HEK293T (cell line): ENCODE results near the gene RGS16.

Experiments used
- ARNT ChIP-seq: fragments of 450-650 bp; IDR thresholded peaks from 2 replicates; pipeline ENCODE4 v1.6.1; 2017; ENCODE audit warnings: mild to moderate bottlenecking
- BHLHE40 ChIP-seq: fragments of 450-650 bp; IDR thresholded peaks from 2 replicates; pipeline ENCODE4 v1.6.1; 2016; ENCODE audit warnings: mild to moderate bottlenecking, moderate library complexity, borderline replicate concordance
- ELF4 ChIP-seq: fragments of 450-650 bp; IDR thresholded peaks from 2 replicates; pipeline ENCODE4 v1.6.1; 2017; ENCODE audit warnings: antibody characterized with exemption
- FOXK2 ChIP-seq: fragments of 450-650 bp; IDR thresholded peaks from 2 replicates; pipeline ENCODE4 v1.6.1; 2016; ENCODE audit warnings: mild to moderate bottlenecking
- FOXM1 ChIP-seq: fragments of 450-650 bp; IDR thresholded peaks from 2 replicates; pipeline ENCODE4 v1.6.1; 2017; ENCODE audit warnings: mild to moderate bottlenecking, borderline replicate concordance
- SUZ12 ChIP-seq: fragments of 450-650 bp; IDR thresholded peaks from 2 replicates; pipeline ENCODE4 v1.6.1; 2016; ENCODE audit warnings: mild to moderate bottlenecking
- ZNF384 ChIP-seq: fragments of 450-650 bp; IDR thresholded peaks from 2 replicates; pipeline ENCODE4 v1.6.1; 2016

GRCh38 chr1:182568647-182569284 is 35.4 kb downstream of the RGS16 start:
- TF ChIP-seq SUZ12 = no peak
- TF ChIP-seq FOXK2 = no peak
- TF ChIP-seq ZNF384 = no peak
- TF ChIP-seq ELF4 = no peak
- TF ChIP-seq FOXM1 = no peak
- no peak for TF ChIP-seq ARNT
- no peak for TF ChIP-seq BHLHE40
